B cell (primary cell): ENCODE results near the gene PCOLCE2. TPM values are rescaled to one million over a fixed set of nuclear protein-coding genes. Genes with fewer than 3 reads are reported as not detected.

Source experiments
- ATAC-seq: fragments of 200-7000 bp; cut with Tn5 transposase; one replicate; pipeline ENCODE4 v1.10.0; 2021; ENCODE audit warnings: low read depth, mild to moderate bottlenecking, moderate number of reproducible peaks, moderate library complexity
- CTCF ChIA-PET: fragments of 350-600 bp; sonication (Branson Sonifier 250); formaldehyde crosslinking; loops from one replicate; lab custom pipeline; 2021; ENCODE audit warnings: antibody characterized with exemption, inconsistent platforms; lab: Charles Lee
- POLR2A ChIA-PET: fragments of 350-600 bp; sonication (Branson Sonifier 250); formaldehyde crosslinking; loops from one replicate; lab custom pipeline; 2021; ENCODE audit warnings: antibody characterized with exemption; lab: Charles Lee
- DNase-seq: peaks from one replicate; pipeline ENCODE4 v3.0.0; 2013
- H2AFZ ChIP-seq: 2 replicates; pipeline ENCODE4 v1.6.1; 2012; ENCODE audit warnings: mild to moderate bottlenecking, low read depth, low read length; ENCODE audit not compliant: insufficient read depth, poor library complexity, severe bottlenecking
- H3K27ac ChIP-seq, 2 donors: 1 replicate in 1 of 2; 2 replicates in 1 of 2; pipeline ENCODE4 v1.5.1; 2012 to 2013; ENCODE audit warnings: low read length in 2 of 2, mild to moderate bottlenecking in 2 of 2, moderate library complexity in 1 of 2
- H3K27me3 ChIP-seq, 4 experiments: fragments of 200-600 bp in 1 of 4; sonication (generic) in 1 of 4; replicated peaks in 1 of 4; 1 replicate in 2 of 4; 2 replicates in 2 of 4; pipeline versions ENCODE4 v1.6.1 to v1.7.0; 2013 to 2016; ENCODE audit warnings: low read length in 3 of 4, mild to moderate bottlenecking in 2 of 4, mixed read lengths in 1 of 4, moderate library complexity in 1 of 4; ENCODE audit not compliant: insufficient read depth in 4 of 4, control insufficient read depth in 3 of 4; ENCODE audit errors: control extremely low read depth in 1 of 4
- H3K36me3 ChIP-seq, 2 experiments: replicated peaks in 1 of 2; 1 replicate in 1 of 2; 2 replicates in 1 of 2; pipeline versions ENCODE4 v1.6.1 to v1.7.1; 2013; ENCODE audit warnings: low read length in 1 of 2; ENCODE audit not compliant: insufficient read depth in 2 of 2, control insufficient read depth in 1 of 2; ENCODE audit errors: control extremely low read depth in 1 of 2, extremely low read depth in 1 of 2
- H3K4me1 ChIP-seq, 2 donors: fragments of 200-600 bp in 1 of 2; sonication (generic) in 1 of 2; 1 replicate in 1 of 2; 2 replicates in 1 of 2; pipeline versions ENCODE4 v1.5.1 to v1.6.1; 2013 to 2017; ENCODE audit warnings: low read length in 2 of 2; ENCODE audit not compliant: control insufficient read depth in 2 of 2, insufficient read depth in 2 of 2
- H3K4me2 ChIP-seq: replicated peaks from 2 replicates; pipeline ENCODE3; 2012; ENCODE audit warnings: mild to moderate bottlenecking, low read depth, low read length; ENCODE audit not compliant: poor library complexity, severe bottlenecking
- H3K4me3 ChIP-seq, 5 experiments: fragments of 200-600 bp in 1 of 5; sonication (generic) in 1 of 5; 1 replicate in 3 of 5; 2 replicates in 2 of 5; pipeline versions ENCODE4 v1.5.1 to v1.7.0; 2011 to 2016; ENCODE audit warnings: low read length in 4 of 5, mild to moderate bottlenecking in 4 of 5, low read depth in 2 of 5, control low read depth in 1 of 5, moderate library complexity in 1 of 5; ENCODE audit not compliant: insufficient read depth in 1 of 5; ENCODE audit errors: control extremely low read depth in 1 of 5, extremely low read depth in 1 of 5
- H3K79me2 ChIP-seq: fragments of 200-600 bp; sonication (generic); one replicate; pipeline ENCODE4 v1.6.0; 2016; ENCODE audit warnings: low read length; ENCODE audit not compliant: control insufficient read depth, insufficient read depth
- H3K9ac ChIP-seq: fragments of 200-600 bp; sonication (generic); 2 replicates; pipeline ENCODE4 v1.6.1; 2017; ENCODE audit warnings: mild to moderate bottlenecking, low read length, moderate library complexity
- H3K9me3 ChIP-seq, 3 donors: one replicate each; pipeline versions ENCODE4 v1.6.1 to v1.7.1; 2013; ENCODE audit warnings: low read length in 2 of 3; ENCODE audit not compliant: control insufficient read depth in 2 of 3, insufficient read depth in 1 of 3; ENCODE audit errors: control extremely low read depth in 1 of 3
- H4K20me1 ChIP-seq: 2 replicates; pipeline ENCODE4 v1.6.0; 2012; ENCODE audit warnings: mild to moderate bottlenecking, low read length; ENCODE audit not compliant: insufficient read depth, control insufficient read depth, poor library complexity, severe bottlenecking
- H3K27ac Mint-ChIP-seq: one replicate; pipeline ENCODE4 v1.8.0; 2021; ENCODE audit warnings: mixed read lengths
- H3K27me3 Mint-ChIP-seq: one replicate; pipeline ENCODE4 v1.8.0; 2021; ENCODE audit warnings: mixed read lengths
- H3K4me1 Mint-ChIP-seq: one replicate; pipeline ENCODE4 v1.8.0; 2021; ENCODE audit warnings: mixed read lengths
- H3K4me3 Mint-ChIP-seq: one replicate; pipeline ENCODE4 v1.8.0; 2021; ENCODE audit warnings: mixed read lengths
- H3K9me3 Mint-ChIP-seq: one replicate; pipeline ENCODE4 v1.8.0; 2022; ENCODE audit warnings: mixed read lengths; ENCODE audit not compliant: insufficient read depth
- EZH2 ChIP-seq: IDR thresholded peaks from 2 replicates; pipeline ENCODE4 v1.6.1; 2012; ENCODE audit warnings: borderline replicate concordance, low read depth, mild to moderate bottlenecking, moderate library complexity, low read length; ENCODE audit not compliant: insufficient read depth, poor library complexity, severe bottlenecking
- WGBS: methylation state at CpG from one replicate; pipeline ENCODE4 v1.1.5; 2013; ENCODE audit warnings: missing lambda C conversion rate; ENCODE audit not compliant: insufficient coverage; 5-methylcytosine and 5-hydroxymethylcytosine counted together
- intact Hi-C: fragments of 100-400 bp; cut with micrococcal nuclease; formaldehyde crosslinking; loops from one replicate; pipeline ENCODE4 v1.10.0; 2022
- polyA plus RNA-seq: library from polyadenylated mRNA; depleted of rRNA; stranded (reverse); fragments of >200 nt; gene quantifications from 2 replicates; pipeline ENCODE4 v1.2.3, GENCODE V29; 2012
- total RNA-seq, 2 donors: library from RNA; stranded (reverse); fragments of 120-200 nt in 1 of 2; gene quantifications; 1 replicate in 1 of 2; 2 replicates in 1 of 2; pipeline versions ENCODE4 v1.2.3 to v1.2.4, GENCODE V29; 2013 to 2022
- TF ChIP-seq, protein P1 (sequence below): fragments of 200-600 bp; IDR thresholded peaks from one replicate; pipeline ENCODE4 v1.8.0; 2022; ENCODE audit warnings: antibody characterized with exemption, mild to moderate bottlenecking

The PCOLCE2 gene
- total and polyA plus RNA-seq, 2 donors (not counting 1 experiment from before 2014, with no cell fraction given) = not detected

DNA sequence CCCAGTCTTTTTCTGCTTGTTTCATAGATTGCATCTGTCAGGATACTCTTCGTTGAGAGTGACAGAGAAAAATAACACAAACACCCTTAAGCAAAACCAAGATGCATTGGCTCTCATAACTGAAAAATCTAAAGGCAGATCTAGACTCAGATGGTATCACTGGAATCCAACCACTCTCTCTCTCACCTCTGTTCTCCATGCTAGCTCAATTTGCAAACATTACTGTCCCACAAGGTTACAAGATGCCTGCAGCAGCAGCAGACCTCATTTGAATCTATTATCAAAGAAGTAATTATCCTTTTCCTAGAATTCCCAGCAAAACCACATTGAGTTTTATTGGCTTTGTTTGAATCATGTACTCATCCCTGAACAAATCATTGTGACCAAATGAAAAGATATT is 19.1 kb upstream of the PCOLCE2 start:
- Mint-ChIP-seq H3K27me3 (peaks cover 9% of the 10 kb centered on the region), H3K27ac (no peak overlapping the region), H3K4me1 (peaks cover 11% of the 10 kb centered on the region), H3K4me3 (no peak overlapping the region), H3K9me3 (no peaks in the 10 kb centered on the region)
- Histone ChIP-seq H3K79me2 (no peaks in the 10 kb centered on the region), H3K4me2 (no peak overlapping the region), H2AFZ (no peak overlapping the region), H3K9me3 (peaks cover 0 to 3% (median 0%) of the 10 kb centered on the region in 3 donors), H4K20me1 (no peaks in the 10 kb centered on the region), H3K4me1 (peaks cover 9% of the 10 kb centered on the region in 2 donors), H3K4me3 (no peak overlapping the region), H3K36me3 (no peaks in the 10 kb centered on the region), H3K27me3 (peaks cover 0 to 2% (median 0%) of the 10 kb centered on the region in 4 experiments), H3K27ac (no peak overlapping the region), H3K9ac (no peak overlapping the region)
- POLR2A ChIA-PET = no interaction called here
- CTCF ChIA-PET = no interaction called here
- TF ChIP-seq, protein P1, sequence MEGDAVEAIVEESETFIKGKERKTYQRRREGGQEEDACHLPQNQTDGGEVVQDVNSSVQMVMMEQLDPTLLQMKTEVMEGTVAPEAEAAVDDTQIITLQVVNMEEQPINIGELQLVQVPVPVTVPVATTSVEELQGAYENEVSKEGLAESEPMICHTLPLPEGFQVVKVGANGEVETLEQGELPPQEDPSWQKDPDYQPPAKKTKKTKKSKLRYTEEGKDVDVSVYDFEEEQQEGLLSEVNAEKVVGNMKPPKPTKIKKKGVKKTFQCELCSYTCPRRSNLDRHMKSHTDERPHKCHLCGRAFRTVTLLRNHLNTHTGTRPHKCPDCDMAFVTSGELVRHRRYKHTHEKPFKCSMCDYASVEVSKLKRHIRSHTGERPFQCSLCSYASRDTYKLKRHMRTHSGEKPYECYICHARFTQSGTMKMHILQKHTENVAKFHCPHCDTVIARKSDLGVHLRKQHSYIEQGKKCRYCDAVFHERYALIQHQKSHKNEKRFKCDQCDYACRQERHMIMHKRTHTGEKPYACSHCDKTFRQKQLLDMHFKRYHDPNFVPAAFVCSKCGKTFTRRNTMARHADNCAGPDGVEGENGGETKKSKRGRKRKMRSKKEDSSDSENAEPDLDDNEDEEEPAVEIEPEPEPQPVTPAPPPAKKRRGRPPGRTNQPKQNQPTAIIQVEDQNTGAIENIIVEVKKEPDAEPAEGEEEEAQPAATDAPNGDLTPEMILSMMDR = no peak
- no peak for TF ChIP-seq EZH2
- no peak for ATAC-seq
- 67% methylated on average over 1 of the region's 1 CpG for WGBS
- intact Hi-C loops = no loop called here
- DNase-seq = no peak

DNA sequence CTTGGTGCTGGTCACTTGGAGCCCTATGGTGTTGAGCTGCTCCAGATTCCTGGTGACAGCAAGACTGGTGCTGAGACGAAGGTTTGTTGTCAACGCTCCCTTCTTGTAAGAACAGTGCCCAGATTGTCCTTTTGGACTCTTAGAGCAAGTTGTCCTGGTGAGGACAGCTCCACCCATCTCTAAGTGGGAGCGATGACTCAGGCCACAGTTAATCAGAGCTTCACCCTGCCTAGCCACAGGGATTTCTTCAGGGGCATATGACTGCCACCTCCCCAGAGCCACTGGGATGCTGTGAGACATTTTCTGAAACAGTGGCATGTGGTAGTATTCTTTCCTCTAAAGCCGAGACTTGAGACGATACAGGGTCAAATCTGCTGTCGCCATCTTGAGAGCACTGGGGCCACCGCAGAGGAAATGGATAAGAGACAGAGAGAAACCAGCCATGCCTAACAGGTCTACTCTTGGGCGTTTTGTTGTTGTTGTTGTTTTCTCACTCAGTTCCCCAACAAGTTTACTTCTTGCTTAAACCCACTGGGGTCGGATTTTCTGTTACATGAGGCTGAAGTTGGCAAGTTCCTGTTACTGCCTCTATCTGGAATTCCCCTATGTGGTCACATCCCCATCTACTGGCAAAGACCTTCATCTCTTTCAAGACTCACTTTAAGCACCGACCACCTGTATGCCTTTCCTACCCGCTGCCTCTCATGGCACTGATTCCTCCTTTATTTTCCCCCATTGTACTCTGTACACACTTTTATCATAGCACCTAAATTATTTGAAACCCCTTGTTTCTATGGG is 16.0 kb upstream of the PCOLCE2 start:
- Histone ChIP-seq H3K79me2 (no peaks in the 10 kb centered on the region), H3K9me3 (peaks cover 0 to 3% (median 0%) of the 10 kb centered on the region in 3 donors), H3K27ac (no peak overlapping the region), H2AFZ (peak overlapping the region; percentile 49), H3K9ac (no peak overlapping the region), H3K4me2 (peak overlapping the region; percentile 29), H3K27me3 (peaks cover 0 to 3% (median 1%) of the 10 kb centered on the region in 4 experiments), H3K36me3 (no peaks in the 10 kb centered on the region), H4K20me1 (no peaks in the 10 kb centered on the region), H3K4me3 (no peak overlapping the region), H3K4me1 (peaks cover 9% of the 10 kb centered on the region in 2 donors)
- H3K4me1 Mint-ChIP-seq = peaks cover 11% of the 10 kb centered on the region
- no peak for TF ChIP-seq EZH2
- TF ChIP-seq, protein P1 = no peak
- no peak overlapping the region for H3K27ac Mint-ChIP-seq
- peaks cover 3% of the 10 kb centered on the region for H3K27me3 Mint-ChIP-seq
- ChIA-PET POLR2A (no interaction called here), CTCF (interaction anchor here (1.0 kb wide), 1 partner anchor 318 kb away, joined by 3 read pairs; no protein-coding TSS in a partner anchor)
- WGBS = 82% methylated on average over 8 of the region's 11 CpGs
- H3K4me3 Mint-ChIP-seq = no peak overlapping the region
- intact Hi-C loops = no loop called here
- DNase-seq = peak; percentile 58
- H3K9me3 Mint-ChIP-seq = no peaks in the 10 kb centered on the region
- ATAC-seq = peak; percentile 47
